Measurements from ENCODE around the gene TBCD.

GRCh38 chr17:82882715-82883418 is 131.0 kb downstream of the TBCD start:
- TF ChIP-seq FOXM1 (IDR thresholded peaks at IDR 0.05; ENCODE audit: borderline replicate concordance) (no peak), FOXA1 (IDR thresholded peaks at IDR 0.05) (no peak), TARDBP (IDR thresholded peaks at IDR 0.05) (no peak), SP1 (IDR thresholded peaks at IDR 0.05) (no peak), ARNT (IDR thresholded peaks at IDR 0.05) (no peak), ZNF384 (IDR thresholded peaks at IDR 0.05) (no peak), FOXK2 (IDR thresholded peaks at IDR 0.05) (no peak)

Measured in HEK293T (cell line).